KG1 (cell line): ENCODE measurements around the gene PPARGC1A.

Experiments used
- DNase-seq: peaks from one replicate; lab custom pipeline; 2025; lab: John Stamatoyannopoulos, UW

The PPARGC1A gene

DNA sequence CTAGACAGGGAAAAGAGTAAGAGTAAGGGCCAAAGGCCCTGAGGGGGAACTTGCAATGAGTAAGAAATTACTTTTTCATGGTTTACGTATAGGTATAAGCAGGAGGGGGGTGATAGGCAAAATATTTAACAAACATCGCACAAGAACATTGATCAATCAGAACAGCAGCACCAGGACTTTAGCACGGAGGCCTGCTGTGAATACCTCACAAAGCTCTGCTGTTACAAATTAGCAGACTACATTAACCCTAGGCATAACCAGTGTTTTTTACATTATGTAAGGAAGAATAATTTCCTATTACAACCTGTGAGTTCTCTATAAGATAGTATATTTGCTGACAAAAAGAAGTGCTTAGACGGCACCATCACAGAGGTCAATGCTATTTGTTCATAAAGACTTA, 44.9 kb downstream of the PPARGC1A start:
- no peak for DNase-seq

DNA sequence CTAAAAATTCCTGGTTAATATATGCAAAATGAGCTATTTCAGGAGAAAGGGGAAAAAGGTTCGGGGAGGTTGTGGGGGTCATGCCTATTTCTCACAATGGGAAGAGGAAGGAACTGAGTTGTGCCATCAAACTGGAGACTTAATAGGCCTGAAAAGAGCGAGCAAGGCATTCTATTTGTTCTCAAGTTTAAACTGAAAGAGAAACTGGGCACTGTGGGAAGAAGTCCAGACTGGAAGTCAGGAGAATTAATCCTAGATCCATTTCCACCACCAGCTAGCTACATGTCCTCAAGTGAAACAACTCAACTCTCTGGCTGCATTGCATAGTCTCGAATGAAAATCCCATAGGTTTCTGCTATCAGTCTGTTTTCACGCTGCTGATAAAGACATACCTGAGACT, 50.6 kb downstream of the PPARGC1A start:
- no peak for DNase-seq

DNA sequence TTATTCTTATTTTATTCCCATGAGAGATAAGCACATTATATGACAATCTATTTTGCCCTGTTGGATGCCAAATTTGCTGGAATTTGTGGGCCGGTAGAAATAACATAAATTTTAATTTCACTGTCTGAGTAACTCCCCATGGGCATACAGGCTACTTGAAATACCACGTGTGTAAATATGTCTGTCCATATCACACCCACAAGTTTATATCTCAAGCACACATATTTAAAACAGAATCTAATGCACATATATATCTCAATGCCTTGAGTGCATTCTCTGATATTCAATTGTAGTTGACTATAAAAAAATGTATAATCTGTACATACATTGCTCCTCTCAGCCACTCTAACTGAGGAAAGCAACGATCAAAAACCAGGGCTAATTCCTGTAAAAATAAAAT, 51.2 kb downstream of the PPARGC1A start:
- DNase-seq: no peak

DNA sequence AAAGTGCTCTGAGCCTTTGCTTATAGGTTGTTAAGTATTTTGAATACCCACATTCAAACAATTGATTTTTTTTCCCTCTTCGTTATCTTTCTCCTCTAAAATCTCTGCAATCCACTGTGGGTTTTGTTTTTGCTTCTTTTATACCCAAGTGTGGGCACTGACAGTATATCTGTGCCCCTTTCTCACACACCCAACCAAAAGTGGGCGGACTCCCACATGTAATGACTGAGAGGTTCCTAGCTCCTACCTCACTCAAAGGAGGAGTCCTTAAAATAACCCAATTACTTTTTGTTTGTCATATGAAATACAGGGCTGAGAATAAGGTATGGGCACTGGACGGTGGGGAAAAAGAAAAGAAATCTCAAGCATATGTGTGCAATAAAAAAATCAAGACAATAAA, 51.7 kb downstream of the PPARGC1A start:
- no peak for DNase-seq

DNA sequence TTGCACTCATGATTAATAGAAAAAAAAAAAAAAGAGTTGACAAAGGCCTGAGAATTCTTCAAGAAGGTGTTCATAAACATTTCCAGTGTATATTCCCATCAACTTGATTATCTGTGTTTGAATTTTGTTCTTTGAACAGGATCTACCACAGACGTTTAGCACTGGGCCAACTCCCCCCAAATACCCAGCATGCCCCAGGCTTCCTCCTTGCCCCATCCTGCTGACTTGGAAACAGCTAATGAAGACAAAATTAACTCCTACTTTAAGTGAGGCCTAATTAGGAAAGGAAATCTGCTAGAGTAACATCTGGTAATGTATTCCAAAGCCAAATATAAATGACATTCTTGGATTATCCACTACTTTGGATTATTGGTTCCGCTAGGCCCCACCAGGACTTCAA, 52.5 kb downstream of the PPARGC1A start:
- DNase-seq: no peak

DNA sequence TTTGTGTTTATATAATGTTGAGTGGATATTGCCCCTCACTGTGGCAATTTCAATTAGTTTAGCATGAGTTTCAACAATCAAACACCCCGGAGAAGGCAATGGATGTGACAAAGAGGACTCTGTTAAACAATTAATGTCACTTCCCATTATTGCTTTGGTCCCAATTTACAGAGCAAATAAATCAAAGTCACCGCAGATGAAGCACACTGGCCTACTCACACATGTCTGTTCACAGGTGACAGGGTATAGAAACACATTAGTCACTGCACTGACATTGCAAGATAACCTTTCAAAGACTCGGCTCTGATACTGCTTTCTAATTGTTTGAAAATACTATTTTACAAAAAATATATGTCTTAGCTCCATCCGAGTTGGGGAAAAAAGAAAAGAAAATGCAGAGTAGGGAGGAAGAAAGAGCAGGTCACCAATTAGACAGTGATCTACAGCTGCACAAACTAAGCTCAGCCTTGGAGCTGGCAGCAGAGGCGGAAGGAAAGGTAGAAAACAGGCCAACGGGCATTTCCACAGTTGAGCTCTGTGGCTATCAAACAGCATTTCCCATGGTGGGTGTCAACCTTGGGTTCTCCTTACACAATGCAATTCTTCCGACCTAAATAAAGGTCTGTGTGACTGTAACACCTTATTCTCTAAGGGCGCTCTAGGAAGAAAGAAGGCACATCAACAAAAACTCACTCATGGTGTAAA, 53.9 kb downstream of the PPARGC1A start:
- no peak for DNase-seq

- no peak for DNase-seq
Observed at GRCh38 chr4:23828779-23829178, 61.1 kb downstream of the PPARGC1A start.

GRCh38 chr4:23828020-23828715, 61.7 kb downstream of the PPARGC1A start:
- no peak for DNase-seq

GRCh38 chr4:23822181-23822580, 67.7 kb downstream of the PPARGC1A start:
- no peak for DNase-seq

DNA sequence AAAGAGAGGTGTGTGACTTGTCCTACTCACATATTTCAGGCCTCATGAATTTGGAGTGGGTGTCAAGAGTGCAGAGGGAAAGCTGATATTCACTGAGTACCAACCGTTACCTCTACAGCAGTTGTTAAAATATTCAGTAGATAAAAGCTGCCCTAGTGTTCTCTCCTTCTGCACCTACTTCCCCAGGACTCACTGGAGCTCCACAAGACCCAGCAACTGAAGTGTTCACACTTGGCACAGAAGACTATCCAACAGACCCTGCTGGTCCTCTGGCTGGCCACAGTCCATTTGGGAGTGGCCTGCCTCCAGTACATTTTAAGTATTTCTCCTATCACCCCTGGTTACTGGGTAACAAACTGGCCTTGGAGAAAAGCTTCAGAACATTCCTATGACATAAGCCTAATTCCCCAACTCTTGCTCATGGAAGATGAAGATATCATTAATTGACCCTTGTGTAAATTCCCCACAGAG, 70.8 kb downstream of the PPARGC1A start:
- DNase-seq: no peak

- DNase-seq: no peak
Observed at GRCh38 chr4:23818097-23818885, 71.6 kb downstream of the PPARGC1A start.

DNA sequence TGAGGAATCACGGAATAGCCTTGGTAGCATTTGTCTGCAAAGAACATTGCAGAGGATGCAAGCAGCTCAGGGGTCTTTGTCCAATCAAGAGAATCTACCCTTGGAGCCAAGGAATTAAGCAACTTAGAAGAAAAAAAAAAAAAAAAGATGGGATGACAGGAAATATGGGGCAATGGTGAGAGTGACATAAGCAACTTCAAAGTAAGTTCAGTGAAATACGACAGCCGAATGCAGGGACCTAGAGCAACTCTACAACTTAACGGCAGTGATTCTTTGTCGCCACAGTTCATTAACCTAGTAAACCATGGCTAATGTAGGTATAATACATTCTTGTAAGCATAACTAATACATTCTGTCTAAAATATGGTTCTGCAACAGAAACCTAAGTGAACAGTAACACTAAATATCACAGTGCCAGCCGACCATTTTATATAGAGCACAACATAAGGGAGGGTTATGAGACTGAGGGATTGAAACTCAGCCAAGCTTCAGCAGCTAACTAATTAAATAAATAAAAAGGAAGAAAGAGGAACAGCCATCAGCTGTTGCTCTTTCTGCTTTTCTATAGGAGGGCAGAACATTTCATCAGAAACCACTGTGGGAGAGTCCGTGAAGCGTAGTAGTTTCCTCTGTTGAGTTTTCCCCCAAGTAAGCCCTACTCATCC, 74.7 kb downstream of the PPARGC1A start:
- DNase-seq: no peak

- no peak for DNase-seq
Observed at GRCh38 chr4:23814587-23814986, 75.3 kb downstream of the PPARGC1A start.

GRCh38 chr4:23811161-23811560, 78.7 kb downstream of the PPARGC1A start:
- DNase-seq: no peak

DNA sequence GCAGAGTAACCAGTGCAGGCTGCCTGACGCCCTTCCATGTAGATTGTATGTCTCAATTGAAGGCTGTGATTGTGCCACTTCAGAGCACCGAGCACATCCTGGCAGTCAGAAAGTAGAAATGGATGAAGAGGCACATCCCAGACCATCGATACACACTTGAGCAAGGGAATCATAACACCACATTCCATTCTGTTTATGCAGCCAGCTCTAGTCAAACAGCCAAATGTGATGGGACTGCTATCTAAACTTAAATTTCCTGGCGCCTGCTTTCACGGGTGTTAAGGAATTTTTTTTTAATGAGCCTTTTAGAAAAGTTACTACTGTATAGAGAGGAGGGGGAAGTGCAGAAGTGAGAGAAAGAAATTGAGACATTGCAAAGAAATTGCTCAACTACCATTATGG, 84.4 kb downstream of the PPARGC1A start:
- no peak for DNase-seq

GRCh38 chr4:23789762-23790161, 100.1 kb downstream of the PPARGC1A start:
- DNase-seq: no peak

DNA sequence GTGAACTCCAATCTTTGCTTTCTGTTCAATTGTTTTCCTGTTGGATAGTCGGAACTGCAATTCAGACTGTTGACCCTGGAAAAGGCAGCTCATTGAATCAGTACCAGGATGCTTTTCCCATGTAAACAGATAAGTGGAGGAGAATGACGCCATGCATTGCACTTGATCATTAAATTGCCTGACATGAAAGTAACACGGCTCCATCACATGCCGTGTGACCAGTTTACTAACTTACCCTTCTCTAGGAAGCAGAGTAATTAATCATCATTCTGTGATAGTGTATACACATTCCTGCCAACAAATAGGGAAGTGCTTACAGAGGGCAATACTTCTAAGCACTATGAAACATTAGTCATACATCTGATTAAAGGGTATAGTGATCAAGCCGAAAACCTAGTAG, 101.4 kb downstream of the PPARGC1A start:
- DNase-seq: no peak

DNA sequence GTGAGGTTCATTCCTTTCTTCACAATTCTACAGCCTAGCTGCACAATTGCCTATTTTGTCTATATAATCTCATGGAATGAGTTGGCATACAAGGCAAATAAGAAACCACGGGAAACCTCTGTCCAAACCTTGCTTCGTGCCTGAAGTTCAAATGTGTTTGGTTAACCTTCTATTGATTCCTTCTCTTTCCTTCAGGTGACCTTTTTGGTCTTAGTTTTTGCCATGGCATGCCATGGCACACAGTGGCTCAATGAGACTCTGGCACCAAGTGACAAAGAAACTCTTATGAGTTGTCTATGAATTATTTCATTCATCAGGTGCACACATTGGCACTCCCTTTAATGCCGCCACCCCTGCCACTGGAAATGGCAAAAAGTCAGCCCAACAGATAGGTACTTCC, 101.8 kb downstream of the PPARGC1A start:
- no peak for DNase-seq

DNA sequence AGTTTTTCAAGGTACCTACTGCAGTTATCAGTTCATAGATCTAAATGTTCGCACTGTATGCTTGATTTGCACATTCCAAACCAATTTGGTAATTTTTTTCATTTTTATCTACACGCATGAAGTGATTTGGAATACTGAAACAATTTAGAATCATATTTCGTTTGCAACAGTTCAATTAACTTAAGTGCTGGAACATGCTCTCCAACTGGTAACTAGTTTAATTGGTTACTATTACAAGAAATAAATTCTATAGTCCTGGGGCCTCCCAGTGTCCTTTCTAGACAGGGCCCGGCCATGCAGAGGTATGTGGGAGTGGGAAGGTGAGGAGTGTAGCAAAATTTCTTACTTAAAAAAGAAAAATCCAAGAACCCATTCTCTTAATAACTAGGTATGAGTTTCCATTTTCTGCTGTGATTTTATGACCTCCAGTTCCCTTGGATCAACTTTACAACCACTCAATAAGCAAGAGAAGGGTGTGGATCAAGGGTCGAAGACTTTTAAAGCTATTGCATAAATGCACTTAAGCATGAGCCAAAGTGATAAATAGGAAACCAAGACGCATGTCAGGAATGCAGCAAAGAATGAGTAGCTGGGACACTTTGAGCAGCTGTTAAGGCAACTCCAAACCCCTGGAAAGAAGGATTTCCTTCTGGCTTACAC, 106.9 kb downstream of the PPARGC1A start:
- DNase-seq: no peak

DNA sequence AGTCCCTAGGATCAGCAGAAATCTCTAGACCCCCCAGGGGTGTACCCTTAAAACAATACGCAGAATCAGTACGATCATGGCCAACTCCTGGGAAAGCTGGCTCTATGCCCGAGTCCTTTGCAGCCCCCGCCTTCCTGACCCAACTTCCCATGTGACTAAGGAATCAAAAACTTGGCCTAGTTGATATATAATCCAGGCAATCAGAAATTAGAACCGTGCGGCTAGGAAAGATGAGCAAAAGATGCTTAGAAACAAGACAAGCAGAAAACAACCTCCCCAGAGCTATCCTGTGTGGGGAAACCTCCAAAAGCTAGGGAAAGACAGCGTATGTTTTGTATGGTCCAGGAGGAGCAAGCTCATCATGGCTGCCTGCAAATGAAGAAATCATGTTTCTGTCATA, 110.0 kb downstream of the PPARGC1A start:
- no peak for DNase-seq

DNA sequence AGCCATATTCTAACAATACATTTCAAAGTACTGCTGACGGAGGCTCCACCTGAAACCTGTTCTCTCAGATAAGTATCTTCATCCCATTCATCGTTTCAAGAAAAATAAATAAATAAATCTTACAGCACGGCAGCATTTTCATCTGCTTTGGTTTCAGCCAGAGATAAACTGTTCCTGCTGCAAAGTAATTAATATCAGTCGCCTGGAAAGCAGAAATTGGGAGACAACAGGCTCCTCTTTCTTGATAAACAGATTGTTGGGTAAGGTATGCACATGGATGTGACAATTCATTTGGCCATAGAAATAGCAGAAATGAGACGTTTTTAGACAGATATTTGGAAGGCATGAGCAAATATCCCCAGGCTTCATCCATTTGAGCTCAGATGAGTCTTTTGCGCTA, 110.4 kb downstream of the PPARGC1A start:
- no peak for DNase-seq

DNA sequence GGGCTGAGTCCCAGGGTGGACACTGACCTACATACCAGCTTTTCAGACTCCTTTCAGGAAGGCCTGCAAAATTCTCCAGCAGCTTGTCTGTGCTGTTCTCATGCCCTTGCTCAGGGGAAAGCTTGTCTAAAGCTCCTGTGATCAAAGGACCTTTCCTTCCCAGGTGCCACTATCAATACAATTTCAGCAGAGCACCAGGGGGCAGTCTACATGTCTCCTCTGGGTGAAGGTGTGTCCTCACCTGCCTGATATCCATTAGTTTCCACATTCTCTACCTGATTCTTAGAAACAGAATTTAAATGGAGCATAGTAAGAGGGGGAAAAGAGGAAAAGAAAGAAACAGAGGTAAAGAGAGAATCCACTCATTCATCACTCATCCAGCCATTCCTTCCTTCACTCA, 114.2 kb downstream of the PPARGC1A start:
- DNase-seq: no peak
